HG02943 (cell line): ENCODE results near the gene EML5.
"Not testable (repeated sequence)": the region's sequence is repeated elsewhere in the genome, so short reads cannot be mapped to it uniquely, and the experiment has no call there.

ENCODE experiments used
- ATAC-seq: cut with Tn5 transposase; IDR thresholded peaks from one replicate; pipeline ENCODE4 v1.9.1; 2021; ENCODE audit warnings: mild to moderate bottlenecking, low read depth, moderate library complexity; ENCODE audit not compliant: unreplicated experiment

Gene EML5

DNA sequence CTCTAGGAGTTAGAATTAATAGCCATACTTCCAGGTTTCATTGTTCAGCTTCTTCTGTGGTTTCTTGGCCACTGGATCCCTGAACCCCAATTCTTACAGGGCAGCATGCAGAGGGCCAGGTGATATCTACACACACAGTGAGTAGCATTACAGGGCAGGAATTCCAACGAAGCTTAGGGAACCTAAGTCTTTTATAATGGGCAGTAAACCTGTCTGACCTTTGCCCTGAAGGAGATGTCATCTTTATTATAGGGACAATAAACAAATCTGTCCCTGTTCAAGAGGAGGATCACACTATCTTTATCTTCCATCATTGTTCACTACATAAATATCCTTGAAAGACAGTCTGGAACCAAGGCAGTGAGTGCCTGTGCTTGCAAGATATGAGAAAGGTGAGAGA is 11.7 kb upstream of the EML5 start:
- no peak for ATAC-seq

DNA sequence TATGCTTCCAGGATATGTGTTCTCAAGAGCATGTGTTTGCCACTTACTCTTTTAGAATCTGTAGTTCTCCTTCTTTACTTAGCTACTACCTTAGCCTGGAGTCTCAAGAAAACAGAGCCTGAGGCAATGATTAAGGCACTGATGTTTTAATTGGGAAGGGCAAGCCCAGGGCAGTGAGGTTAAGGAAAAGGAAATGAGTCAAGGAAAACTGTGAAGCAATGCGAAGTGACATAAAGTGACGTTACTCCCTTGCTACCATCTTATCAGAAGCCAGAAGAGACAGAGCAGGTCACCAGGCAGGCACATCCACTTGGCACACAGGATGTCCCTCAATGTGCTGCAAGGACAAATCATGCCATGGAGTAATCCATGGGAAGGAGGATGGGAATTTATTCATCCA is 11.3 kb upstream of the EML5 start:
- no peak for ATAC-seq

DNA sequence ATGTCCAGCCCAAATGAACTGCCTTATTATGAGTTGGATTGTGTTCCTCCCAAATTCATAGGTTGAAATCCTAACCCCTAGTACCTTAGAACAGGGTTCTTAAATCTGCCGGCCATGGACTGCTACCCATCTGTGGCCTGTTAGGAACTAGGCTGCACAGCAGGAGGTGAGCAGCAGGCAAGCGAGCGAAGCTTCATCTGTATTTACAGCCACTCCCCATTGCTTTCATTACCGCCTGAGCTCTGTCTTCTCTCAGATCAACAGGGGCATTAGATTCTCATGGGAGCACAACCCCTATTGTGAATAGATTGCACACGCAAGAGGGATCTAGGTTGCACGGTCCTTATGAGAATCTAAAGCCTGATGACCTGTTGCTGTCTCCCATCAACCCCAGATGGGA is 9.8 kb upstream of the EML5 start:
- ATAC-seq: no peak

DNA sequence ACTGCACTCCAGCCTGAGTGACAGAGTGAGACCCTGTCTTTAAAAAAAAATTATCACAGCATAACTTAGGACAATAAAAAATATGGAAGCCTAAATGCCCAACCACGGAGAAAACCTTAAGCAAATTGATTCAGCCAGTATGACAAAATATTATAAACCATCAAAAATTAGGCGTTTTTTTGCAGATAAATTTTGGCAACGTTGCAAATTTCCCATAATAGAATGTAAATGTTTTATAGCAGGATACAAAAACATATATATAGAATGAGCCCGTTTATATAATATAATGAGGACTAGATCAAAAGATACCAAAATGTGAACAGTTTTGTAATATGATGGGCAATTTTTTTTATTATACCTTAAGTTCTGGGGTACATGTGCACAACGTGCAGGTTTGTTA is 6.8 kb upstream of the EML5 start:
- ATAC-seq: no peak

DNA sequence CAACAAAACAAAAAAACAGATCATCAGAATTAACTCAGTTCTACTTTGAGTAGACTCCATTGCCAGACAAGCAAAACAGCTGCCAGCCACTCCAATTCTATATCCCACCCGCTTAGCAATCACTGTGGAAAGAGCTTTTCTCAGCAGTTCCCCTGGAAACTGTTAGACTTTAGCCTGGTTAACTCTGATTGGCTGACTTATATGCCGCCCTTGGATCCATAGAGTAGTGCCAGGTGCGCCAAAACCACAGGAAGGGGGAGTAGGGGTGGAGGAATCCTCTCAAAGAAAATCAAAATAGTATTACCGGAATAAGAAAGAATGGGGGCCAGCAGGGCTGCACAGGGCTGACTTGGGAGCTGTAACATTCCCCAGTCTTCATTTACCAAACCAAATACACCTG is 5.4 kb upstream of the EML5 start:
- no peak for ATAC-seq

DNA sequence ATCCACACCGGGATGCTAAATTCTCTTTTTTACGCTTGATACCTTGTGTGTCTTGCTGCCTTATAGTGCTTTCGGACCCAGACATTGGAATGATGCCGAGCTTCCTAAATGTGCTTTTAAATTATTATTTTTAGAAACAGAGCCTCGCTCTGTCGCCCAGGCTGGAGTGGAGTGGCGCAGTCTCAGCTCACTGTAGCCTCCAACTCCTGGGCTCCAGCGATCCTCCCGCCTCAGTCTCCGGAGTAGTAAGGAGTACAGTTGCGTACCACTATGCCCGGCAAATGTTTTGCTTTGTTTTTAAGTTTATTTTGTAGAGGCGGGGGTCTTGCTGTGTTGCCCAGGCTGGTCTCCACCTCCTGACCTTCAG is 489 bp upstream of the EML5 start:
- no peak for ATAC-seq

DNA sequence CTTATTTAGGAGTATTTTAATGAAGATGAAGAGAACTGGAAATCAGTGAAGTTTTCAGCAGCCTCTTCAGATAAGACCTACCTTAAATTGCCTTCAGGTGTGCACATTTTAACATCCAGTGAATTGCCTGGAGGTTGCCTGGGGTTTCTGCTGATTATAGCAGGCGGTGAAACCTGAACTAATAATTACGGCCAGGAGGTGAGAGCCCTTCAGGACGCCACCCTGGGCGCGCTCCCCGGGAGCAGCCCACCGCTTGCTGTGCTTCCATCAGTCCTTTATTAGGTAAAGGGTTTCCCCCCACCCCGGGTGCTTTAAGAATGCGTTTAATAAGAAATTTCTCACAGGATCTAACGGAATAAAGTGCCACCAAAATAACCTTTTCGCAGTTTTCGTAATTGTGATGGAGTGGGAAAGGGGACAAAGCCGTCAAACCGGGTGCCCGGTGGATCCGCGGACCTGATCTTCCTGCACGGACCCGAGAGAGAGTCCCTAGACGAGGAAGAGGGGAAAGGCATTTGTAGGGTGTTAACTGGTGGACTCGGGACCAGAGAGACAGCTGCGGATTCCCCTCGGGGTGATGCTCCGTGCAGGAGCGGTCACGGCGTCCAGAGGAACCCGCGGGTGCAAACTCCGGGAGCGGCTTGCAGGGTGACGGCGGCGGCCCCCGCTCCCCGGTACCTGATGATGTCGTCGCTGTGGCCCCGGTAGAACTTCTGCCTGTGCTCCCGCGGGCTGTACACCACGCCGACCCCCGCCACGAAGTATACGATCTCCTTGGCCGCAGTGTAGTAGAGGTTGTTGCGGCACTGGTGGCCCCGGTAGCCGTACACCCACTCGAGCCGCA is 902 bp downstream of the EML5 start:
- ATAC-seq: peak; percentile 13

DNA sequence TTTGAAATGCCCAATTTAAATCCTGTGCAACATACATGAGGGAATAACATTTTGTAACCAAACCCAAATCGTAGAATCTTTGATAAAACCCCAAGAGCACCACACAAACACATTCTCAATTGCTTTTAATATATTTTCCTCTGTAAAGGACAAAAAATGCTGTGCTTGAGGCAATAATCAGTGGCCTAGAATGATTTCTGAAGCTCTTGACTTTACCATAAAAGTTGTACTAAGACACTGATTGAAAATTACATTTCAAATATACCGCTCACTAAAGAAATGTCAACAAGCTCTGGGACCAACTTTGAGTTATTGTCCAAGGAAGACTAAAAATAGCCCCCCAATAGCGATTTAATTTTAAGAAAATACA is 1.5 kb downstream of the EML5 start:
- ATAC-seq: no peak

DNA sequence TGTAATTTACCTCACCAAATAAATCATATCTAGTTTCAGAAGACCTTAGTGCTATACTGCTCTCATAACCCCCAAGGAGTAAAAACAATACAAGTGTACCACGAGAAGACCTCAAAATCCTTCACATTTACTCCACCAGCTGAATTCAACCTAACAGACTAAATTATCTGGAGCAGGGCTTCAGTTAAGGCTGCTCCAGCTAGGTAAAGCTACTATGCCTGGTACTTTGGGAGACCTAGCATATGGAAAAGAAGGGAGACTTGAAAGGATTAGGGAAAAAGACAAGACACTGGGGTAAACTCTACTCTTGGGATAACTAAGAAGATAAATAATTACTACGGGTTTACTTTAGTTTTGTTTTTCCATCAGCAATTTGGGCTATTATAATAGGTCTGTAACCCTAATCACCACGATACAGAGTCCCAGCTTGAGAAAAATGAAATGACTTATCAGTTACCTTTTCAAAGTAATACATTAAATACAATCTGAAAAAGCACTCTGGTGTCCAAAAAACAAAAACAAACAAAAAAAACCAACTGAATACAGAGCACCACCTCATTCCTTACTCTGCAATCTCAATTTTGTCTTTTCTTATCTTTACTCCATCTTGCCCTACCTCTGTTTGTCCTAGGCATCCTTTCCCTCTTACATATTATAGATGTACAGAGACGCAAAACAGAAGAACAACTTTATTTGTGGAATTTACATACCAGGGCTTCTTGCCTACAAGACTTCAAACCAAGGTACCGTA is 2.1 kb downstream of the EML5 start:
- ATAC-seq: no peak

DNA sequence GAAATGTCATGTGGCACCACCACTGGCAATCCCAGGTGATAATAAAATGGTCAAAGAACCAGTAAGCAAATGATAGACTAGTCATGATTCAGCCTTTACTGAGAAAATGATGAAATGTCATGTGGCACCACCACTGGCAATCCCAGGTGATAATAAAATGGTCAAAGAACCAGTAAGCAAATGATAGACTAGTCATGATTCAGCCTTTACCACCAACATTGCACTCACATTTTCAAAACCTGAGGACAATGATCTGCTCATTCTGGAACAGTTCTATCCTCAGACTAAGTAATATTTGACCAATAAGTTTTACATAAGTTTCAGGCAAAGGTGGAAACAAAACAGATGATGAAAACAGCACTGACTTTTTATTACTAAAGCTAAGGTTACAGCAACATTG is 3.2 kb downstream of the EML5 start:
- not testable (repeated sequence) for ATAC-seq

DNA sequence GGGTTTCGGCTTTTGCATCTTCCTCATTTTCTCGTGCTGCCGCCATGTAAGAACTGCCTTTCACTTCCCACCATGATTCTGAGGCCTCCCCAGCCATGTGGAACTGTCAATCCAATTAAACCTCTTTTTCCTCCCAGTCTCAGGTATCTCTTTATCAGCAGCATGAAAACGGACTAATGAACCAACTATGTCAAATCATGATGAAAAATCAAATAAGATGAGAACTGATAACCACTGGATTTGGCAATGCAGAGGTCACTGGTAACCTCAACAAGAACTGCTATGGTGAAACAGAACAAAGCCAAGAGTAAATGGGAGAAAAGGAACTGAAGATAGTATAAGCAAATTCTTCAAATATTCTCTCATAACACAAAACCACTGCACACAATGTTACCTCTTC is 6.0 kb downstream of the EML5 start:
- no peak for ATAC-seq

DNA sequence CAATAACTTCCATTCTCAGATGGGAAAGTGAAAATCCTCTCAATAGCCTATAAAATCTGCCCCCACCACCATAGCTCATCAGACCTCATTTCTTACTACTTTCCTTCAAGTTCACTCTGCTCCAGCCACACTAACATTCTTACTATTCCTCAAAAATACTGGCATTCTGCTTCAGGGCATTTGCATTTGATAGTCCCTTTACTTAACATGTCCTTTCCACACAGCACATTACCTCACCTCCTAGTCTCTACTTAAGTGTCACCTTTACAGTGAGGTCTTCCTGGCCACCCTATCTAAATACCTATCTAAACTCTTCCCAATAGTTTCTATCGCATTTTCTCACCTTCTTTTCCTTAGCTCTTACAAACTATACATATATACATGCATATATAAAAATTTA is 6.8 kb downstream of the EML5 start:
- no peak for ATAC-seq

DNA sequence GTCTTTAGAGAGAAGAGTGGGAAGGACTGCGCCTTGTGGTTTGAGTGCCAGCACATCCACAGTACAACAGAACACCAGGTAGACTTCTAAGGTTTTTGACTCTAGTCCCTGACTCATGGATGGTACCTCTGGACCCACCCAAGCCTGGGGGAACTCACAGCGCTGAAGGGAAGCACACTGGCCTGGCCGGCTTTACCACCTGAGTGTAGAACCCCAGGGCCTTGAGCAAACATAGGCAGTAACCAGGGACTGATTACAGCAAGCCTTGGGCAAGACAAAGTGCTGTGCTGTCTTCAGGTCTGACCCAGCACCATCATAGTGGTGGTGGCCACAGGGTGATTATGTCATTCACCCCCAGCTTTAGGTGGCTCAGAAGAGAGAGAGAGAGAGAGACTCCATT is 17.2 kb downstream of the EML5 start:
- ATAC-seq: no peak

DNA sequence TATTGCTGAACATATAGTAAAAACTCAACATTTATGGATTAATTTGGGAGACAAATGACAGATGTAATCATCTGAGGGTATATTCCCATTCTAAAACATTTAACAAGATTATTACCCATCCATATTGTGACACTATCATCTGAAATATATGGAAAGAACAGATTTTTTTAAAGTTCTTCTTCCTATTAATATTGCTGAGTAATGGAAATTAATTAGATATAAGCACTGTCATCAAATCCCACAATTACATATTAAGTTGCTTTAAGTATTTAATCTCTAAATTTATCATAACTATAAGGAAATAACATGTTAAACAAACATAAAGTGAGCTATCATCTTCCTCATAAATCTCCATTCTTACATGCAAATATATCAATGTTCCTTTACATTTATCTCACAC is 22.0 kb downstream of the EML5 start:
- no peak for ATAC-seq

DNA sequence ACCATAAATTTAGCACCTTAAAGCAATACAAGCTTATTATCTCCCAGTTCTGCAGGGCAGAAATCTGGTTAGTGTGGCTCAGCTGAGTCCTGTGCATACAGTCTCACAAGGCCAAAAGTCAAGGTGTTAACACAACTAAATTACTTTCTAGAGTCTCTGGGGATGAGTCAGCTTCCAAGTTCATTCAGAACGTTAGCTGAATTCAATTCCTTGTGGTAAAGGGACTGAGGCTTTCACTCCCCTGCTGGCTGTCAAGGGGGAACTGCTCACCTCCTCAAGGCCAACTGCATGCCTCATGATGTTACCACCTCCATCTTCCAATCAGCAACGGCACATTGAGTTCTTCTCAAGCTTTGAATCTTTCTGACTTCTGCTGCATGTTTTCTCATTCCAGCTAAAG is 27.6 kb downstream of the EML5 start:
- ATAC-seq: no peak

DNA sequence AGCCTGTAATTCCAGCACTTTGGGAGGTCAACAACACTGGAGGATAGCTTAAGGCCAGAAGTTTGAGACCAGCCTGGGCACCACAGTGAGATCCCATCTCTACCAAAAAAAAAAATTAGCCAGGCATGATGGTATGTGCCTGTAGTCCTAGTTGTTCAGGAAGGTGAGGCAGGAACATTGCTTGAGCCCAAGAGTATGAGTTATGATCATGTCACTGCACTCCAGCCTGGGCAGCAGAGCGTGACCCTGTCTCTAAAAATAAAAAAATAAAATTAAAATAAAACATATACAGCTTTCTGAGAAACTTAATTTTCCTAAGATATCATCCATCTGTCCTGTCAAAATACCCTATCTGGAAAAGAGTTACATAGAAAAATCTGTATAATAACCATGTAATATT is 38.9 kb downstream of the EML5 start:
- no peak for ATAC-seq

DNA sequence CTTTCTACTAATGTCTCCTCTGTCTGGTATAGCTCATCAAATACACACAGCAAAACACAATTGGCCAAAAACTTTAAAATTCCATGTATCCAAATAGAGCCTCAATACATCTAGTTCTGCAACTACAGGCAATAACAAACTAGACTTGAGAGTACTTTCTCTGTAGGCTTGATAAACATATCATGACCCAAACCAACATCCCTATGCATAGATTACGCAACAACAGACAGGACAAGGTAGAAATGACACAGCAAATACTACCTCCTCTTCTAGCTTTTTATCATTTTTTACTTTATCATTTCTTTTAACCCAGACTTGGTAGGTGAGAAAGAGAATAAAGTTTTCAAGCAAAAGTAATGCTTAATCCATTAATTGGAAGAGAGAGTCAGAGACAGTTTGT is 41.8 kb downstream of the EML5 start:
- ATAC-seq: no peak

DNA sequence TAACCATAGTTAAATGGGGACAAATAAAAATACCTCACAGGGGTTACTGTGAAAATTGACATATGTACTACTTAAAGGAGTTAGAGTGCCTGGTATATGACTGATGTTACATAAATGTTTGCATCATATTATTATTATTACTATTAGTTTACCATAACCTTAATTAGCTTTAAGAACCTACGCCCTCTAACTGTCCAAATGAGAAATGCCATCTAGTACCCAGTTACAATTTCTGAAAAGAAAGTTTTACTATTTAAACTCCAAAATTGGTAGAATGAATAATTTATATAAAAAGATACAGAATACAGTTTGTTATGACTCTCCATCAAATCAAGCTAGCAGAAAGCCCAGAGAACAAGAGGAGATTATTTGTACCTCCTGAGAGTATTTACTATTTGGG is 42.3 kb downstream of the EML5 start:
- ATAC-seq: no peak

DNA sequence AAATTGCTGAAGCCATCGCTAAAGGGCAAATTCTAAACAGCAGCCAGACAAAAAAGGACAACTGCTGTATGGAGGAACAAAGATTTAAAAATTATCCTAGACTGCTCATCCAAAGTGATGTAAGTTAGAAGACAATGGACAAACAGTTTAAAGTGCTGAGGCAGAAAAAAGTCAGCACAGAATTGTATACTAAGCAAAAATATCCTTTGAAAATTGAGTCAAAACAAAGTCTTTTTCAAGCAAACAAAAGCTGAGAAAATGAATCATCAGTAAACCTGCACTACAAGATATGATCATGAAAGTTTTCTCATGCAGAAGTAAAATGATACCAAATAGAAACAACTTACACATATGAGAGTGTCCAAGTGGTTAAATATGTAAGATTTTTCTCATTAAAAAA is 43.6 kb downstream of the EML5 start:
- ATAC-seq: no peak

DNA sequence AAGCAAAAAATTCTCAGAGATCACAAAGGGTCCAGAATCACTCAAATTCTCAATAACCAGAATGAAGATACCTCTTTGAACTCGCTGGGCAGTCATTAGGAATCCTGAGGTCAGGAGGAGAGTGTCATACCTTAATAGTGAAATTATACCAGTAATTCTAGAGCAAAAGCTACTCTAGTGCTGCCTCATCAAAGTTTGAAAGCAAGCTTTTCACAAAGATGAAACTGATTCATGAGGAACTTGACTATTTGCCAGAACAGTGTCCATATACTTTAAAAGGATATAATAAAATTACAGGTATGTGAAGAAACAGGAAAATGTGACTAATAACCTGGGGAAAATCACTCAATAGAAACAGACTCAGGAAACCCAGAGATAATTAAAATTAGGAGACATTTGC is 44.5 kb downstream of the EML5 start:
- no peak for ATAC-seq

DNA sequence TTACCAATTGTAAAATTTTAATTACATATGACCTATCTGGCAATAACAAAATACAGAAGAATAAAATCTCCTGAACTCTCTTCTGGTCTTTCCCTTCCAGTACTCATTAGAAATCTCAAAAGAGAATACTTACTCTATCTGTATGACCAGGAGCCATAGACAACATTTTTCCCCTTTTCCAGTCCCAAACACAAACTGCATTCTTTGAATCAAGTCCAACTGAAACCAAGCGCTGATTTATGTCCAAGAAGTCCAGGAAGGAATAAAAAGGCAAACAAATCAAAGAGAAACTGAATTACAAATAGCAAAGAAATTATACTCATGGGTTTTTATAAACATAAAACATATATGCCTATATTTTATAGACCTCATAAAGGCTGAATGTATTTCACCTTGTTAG is 46.7 kb downstream of the EML5 start:
- no peak for ATAC-seq

DNA sequence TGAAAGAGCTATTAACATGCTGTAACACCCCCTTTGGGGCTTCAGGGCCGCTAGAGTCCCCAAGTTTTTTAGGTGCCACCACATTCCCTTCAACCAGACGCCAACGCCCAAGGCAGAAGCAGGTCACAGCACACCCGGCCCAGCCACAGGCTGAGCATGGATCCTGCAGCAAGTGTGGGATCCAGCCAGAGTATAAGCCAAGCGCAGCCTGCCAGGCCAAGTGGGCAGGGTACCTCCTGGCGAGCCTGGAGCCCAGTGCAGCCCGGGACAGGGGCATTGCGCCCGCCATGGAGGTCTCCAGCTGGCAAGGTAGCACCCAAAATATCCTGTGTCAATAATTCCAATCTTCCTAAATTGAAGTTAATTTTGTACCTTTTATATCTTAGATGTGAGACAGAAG is 55.5 kb downstream of the EML5 start:
- no peak for ATAC-seq
